AG08395 (cell line): ENCODE results near the gene SHC4.

Source experiments
- DNase-seq: peaks from one replicate; pipeline ENCODE4 v3.0.0; 2012; ENCODE audit warnings: mixed read lengths, low spot score

SHC4 gene

DNA sequence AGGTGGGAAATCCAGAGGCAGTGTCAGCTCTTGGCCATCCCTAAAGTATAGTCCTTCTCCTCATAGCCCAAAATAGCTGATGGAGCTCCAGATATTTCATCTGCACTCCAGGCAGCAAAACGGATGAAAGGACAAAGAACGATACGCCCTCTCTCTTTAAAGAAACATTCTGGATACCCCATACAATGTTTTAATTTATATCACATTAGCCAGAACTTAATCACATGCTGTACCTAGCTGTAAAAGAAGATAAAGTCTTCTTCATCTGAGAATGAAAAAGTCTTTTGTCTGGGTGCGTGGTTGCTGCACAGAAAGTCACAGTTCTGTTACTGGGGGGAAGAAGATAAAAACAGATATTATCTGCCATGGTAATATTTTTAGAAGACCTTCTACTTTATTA, 4.3 kb upstream of the SHC4 start:
- DNase-seq = no peak

DNA sequence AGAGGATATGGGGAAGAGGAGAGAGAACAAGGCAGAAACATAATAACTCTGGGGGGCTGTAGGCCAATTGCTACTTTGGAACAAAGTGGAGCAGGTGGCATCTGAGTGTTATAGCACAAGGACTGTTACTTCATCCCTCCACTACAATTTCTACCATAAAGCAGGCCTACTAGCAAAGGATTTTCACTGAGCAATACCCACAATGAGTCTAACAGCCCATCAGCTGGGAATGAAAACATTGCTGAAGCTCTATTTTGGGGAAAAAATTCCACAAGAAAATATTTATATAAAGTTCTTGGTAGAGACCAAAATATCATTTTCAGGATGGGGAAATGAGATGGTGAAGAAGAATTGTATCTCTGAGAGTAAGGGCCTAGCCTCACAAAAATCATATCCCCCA, 3.6 kb upstream of the SHC4 start:
- no peak for DNase-seq

DNA sequence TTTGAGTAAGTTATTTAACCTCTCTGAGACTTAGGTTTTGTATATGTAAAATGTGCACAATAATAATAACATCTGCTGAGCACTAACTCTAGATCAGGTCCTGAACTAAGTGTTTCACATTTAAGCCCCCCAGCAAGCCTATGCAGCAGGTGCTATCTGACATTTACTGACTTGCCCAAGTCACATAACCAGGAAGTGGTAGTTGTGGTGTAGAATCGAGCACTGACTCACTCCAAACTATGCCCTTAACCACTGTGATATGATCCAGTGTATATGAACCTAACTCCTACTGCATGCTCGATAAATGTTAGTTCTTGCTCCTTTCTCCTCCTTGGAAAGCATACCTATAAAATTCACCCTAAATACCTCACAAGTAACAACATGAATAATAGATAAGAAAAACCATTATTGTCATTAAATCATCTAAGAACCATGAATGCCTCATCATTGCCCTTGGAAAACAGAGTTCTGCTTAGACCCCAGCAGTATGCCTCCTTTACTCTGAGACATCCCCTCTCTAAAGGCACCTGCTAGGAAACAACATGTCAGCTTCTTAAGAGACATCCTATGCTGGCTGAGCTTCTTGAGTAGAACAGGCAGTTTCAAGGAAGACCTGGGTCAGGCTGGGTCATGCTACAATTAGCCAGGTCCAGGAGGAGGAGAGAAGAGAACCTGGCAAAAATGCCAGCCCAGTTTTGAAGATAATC, 3.0 kb upstream of the SHC4 start:
- peak; percentile 40 for DNase-seq

DNA sequence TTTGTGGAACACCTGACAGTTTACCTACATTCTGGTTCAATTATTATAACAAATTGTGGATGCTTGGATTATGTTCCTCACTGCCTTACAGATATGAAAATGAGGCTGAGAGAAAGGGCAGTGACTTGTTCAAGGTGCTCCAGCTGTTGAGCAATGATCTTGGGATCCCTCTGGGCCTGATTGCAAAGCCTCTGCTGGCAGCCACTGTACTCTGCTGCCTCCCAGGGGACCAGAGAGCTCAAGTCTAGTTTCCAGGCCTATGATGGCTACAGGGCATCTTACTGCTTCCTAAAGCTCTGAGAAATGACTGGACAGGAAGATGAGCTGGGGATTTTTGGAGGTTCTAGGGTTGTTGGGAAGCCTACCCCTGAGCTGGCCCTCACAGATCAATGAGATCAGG, 2.3 kb upstream of the SHC4 start:
- peak; percentile 55 for DNase-seq

DNA sequence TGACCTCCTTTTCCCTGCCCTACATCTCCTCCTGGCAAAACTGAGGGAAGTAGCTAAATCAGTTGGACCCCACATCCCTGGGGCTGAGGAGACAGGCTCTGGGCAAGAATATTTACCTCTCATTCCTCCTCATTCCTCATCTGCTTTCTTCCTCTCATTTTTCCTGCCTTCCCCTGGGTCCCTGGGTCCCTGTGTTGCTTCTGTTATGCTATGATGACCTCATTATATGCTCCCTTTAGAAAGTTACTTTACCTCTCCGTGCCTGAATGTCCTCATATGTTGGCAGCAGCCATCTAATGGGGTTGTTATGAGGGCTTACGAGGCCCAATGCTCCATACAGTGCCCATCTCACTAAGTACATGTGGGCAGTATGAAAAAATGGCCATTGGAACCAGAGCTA, 1.2 kb upstream of the SHC4 start:
- no peak for DNase-seq

DNA sequence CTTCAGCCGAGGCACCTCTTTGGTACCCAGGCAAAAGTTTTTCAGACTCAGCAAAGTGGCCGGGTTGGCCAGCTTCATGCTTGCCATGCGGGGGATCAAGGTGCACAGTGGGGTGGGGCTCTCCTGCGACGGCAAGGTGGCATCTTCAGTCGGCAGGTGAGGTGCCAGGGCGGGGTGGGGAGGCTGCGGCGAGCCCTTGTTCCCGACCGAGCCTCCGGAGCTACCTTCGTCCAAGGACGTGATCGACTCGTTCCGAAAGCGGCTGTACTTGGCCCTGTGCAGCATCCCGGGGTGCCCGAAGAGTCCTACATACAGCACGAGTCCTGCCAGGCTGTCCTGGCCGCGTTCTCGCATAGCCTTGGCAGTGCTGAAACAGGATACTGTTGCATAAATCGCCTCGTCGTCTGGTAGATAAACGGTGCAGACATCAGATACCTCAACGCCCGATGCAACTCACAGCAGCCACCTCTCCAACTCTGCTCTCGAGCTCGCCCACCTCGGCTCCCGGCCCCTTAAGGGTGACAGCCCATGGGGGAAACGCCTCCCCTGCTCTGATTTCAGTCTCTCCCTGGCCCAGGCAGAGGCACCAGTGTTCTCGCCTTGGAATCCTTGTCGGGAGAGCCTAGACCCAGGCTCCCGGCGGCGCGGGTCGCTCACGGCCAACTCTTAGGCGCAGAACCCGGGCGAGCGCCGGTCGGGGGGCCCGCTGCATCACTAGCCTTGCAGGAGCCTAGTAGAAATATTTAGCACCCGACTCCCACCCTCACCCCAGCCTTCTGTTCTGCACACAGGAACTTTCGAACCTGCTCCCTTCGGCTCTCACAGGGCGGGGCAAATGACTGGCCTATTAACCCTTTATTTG, 826 bp downstream of the SHC4 start:
- peak; percentile 18 for DNase-seq

DNA sequence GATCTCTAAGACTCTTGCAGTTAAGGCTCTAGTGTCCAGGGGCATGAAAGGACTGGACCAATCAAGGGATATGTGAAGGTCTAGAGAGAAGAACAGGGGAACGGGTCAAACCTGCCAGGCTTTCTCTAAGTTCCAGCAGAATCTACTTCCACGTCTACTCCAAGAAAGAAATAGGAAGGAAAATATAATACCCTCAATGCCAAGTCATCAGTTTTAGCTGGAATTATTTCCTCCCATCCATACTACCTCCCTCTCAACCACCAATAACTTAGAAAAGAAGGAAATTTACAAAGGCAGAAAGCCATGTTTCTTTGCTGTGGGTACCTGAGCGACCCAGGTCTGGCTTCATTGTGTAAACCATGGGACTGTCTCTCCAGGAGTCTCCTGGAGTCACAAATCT, 7.8 kb downstream of the SHC4 start:
- no peak for DNase-seq

DNA sequence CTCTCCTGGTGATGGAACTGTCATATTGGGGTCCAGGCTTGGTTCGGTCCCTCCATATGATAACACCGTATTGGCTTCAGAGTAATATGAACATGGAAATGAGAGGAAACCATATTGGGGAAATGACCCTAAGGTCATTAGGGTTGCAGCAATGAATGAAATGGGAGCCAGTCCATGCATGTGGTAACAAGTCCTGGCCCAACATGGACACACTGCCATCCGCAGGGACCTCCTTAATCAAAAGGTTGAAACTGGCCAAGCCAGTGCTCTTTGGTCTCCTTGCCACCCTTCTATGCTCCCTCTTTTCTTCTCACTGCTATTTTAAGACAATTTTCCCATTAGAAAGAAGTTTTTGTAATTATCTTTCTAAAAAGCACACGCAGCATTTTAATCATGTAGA, 8.3 kb downstream of the SHC4 start:
- no peak for DNase-seq

DNA sequence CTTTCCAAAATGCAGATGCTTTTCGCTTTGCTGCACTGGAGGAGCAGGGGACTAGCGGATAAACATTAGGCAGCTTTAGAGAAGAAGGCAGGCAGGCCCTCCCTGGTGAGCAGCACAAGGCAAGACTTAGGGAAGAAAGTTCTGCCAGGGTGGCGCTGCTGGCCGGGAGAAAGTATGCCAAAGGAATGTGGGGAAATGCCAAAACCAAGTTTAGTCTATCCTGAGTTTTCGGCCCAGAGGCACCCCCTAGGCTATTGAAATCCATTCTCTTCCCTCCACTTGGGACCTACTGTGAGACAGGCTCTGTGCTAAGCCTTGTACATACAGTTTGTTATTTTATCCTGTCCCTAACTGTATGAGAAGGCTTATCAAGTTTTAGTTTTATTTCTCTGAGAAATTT, 9.2 kb downstream of the SHC4 start:
- DNase-seq = peak; percentile 63

DNA sequence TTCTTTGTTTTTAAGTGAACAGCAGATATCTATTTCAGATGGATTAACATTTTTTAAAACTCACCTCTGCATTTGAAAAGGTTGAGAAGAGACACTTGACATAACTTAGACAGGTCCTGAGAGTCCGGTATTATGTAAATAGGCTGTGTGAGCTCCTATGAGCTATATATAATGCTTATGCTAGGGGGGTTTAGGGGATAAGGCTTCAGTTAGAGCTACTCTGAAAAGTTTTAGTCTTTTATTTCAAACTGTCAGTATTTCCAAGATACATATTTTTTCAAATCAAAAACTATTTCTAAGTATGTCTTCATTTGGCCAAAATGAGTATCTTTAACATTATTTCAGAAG, 16.9 kb downstream of the SHC4 start:
- no peak for DNase-seq

DNA sequence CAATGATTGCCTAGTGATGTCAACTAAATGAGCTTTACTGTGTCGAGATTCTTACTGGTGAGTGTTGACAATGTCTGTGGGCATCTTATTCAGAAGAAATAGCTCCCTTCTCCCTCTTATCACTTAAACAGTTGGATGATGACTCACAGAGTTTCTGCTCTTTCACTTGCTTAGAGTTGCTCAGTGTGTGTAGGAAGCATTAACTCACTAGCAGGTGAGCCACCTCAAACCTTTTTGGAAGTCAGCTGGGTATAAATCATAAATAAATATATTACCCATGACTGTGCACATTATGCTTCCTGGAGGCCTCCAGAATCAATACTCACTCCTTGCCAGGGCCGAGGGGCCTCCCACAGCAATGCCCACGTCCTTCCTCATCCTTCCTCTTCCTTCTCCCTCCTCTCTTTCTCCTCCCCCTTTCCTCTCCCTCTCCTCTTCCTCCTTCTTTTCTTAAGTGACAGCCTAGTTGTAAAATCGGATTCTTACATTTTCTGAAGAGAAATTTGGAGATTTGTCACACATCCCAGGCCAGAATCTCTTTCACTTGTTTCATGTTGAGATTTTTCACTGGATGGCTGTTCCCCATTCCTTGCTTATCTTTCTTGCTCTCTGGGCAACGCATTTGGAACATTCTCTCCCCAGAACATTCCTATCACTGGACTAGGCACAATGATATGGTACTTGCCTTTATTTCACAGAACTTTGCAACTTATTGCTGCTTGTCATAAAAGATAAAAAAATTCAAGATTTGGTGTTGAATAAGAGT, 17.5 kb downstream of the SHC4 start:
- no peak for DNase-seq

DNA sequence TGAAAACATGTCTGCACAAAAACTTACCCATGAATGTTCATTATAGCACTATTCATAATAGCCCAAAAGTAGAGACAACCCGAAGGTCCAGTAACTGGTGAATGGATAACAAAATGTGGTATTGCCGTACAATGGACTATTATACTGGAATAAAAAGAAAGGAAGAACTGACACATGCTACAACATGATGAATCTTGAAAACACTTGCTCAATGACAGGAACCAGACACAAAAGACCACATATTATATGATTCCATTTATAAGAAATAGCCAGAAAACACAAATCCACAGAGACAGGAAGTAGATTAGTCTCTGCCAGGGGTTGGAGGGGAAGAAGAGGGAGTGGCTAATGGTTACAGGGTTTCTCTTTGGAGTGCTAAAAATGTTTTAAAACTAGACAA, 18.3 kb downstream of the SHC4 start:
- no peak for DNase-seq

DNA sequence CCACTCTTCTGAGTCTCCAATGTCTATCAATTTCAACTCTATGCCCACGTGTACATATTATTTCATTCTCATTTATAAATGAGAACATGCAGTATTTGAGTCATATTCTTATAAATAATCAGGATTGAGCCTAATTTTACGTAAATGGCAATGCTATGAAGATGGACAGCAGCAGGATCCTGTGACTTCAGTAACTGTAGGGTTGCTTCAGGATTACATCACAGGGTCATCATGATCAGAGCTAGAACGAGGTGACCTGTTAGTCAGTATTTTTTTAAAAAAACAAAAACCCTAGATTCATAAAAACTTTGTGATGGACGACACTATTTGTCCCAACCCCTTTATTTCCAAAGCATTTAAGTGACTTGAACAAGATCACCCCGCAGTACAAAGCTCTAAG, 21.8 kb downstream of the SHC4 start:
- no peak for DNase-seq

DNA sequence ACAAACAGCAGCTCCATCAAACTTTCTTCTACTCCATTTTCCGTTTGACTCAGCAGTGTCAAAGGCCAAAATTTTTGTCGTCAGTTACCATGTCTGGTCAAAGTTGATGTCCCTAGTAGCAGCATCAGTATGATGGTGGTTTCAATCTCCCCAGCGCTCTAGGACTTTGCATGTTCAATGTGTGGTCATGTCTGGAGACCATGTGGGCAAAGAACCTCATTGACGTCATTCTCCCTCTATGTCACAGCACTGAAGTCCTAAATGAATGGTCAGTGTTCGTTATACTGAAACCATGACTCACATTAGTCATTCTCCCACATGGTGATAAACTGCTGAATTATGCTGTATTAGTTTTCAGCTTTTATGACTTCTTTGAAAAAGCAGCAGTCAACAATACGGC, 23.2 kb downstream of the SHC4 start:
- DNase-seq = peak; percentile 78

DNA sequence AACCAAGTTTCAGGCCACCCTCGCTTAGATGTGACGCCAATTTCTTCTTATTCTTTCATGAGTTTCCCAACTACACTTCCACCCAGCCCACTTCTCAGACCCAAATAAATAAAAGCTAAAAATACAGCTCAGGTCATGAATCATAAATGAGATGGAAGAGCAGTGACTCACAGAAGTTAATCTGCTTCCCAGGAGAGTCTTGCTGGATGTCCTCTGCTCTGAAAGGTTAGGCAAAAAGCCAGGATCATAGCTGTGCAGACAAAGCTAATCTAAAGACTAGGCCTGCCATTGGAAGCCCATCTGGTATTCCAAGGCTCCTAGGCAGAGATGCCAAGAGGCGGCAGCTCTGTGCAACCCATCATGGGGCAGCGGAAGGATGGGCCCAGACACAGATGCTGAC, 24.1 kb downstream of the SHC4 start:
- DNase-seq = peak; percentile 83

DNA sequence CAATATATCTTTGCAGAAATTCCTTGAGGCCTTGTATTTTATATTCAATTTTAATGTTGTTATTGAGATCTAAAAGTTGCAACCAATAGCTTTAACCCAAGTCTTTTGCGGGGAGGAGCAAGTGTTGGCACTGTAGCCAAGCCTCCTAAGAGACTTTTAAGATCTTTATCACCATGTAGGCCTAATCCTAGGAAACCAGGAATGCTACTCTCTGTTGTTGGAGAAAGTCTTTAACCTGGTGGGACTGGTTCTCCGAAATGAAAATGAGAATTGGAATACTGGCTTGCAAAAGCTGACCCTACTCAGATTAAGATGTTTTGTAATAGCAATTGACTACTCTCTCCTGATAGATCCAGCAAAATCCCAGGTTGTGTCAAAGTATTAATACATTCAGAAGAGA, 25.8 kb downstream of the SHC4 start:
- DNase-seq = no peak

DNA sequence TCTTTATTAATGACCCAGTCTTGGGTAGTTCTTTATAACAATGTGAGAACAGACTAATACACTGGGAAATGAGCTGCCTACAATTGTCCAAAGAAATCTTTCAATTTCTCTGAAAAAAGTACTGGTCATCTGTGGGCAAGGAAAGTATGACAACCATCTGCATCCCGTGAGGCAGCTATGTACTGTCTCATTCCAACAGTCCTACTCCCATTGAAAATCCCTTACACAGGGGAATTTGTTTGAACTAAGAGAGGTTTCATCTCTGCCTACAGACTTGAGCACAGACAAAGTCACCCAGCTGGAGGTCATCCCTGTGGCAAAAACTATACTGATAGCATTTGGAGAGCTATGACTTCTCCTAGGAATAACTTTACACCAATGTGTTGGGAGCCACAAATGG, 27.1 kb downstream of the SHC4 start:
- peak; percentile 88 for DNase-seq

DNA sequence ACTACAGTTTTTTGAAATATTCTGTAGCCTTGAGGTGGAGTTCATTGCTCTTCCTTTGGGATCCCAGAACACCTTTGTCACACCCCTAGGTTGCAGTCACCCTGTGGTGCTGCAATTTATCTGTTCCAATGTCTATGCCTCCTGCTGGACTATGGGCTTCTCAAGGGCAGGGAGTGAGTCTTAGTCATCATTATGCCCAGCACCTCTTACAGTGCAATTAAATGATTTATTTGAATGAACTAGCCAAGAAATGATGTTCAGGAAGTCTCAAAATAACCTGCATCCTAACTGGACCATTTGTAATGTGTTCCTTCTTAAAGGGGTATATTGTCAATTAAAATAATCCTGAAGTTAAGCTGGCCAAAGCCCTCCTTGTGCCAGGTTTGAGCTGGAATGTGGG, 28.5 kb downstream of the SHC4 start:
- no peak for DNase-seq

DNA sequence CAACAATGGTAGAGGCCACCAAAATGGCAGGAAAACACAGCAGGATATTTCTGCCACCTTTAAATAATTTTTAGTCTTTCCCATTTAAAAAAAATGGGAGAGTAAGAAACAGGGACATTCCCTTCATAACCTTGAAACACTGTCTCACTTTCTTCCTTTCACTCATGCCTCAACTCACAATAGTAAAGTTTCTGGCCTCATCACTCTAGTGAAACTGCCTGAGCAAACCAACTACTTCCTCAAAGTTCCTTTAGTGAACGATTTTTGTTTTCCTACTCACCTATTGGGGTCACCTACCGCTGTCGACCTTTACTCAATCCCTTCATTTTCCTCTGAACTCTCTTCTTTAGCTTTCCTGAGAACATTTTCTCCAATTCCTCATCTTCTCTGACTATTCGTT, 33.0 kb downstream of the SHC4 start:
- DNase-seq = no peak

DNA sequence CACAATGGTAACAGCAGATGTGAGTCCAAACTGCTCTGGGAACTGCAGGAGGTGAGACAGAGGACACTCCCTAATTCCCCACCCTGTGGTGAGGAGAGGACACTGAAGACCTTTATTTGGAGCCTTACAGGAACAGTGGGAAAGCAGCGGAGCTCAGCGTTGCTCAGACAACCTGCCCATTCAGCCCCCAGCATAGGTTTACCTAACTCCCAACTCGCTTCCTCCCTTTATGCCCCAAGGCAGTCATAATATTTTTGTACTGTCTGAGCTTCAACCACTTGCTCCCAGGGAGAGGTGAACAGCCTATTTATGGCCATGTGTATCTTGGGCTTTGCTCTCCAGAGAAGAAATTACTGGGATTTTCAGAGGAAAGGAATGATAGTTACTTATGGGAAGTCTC, 34.1 kb downstream of the SHC4 start:
- no peak for DNase-seq

DNA sequence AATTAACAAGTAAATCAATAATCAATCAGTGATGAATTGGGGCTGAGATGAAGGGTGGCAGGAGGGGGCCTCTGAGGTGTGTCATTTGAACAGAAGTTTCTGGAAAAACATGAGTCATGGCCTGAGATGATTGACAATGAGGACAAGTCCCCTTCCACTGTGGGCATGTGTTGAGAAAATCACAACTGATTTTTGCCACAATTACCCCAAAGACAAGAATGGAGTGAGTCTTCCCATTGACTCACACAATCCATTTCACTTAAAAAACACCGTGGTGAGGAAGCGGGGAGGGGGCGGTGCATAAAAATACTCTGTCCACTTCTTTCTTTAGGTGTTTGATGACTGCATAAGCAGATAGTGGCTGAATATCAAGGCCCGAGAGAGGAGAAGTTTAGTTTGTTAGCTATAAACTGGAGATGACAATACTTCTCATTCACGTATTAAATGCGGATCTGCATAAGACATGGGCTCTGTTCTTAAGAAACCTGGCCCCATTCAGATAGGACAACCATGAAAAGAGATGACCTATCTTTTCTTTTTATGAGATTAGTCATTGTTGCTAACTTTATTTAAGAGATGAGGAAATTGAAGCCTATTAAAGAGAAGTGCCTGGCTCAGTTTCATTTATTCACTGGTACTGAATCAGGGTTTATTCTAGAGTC, 34.7 kb downstream of the SHC4 start:
- DNase-seq = no peak

DNA sequence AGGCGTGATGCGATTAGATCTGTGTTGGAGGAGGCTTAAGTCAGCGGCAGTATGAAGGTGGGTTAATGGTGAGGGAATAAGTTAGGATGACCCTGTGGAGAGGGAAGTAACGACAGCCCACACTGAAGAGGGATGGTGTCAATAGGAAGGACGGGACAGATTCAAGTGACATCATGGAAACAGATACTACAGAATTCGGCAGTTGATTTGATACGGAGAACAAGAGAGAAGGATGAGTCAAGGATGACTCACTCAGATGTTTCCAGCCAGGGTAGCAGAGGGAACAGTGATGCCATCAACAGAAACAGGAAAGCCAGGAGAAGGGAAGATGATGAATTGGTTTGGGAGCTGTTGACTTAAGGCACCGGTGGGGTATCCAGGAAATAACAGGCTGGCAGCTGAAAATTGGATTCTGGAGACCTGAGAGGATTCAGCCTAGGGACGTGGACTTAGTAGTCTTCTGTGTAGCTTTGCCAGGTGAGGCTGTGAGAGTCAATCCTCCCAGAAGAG, 38.0 kb downstream of the SHC4 start:
- DNase-seq = peak; percentile 77
